A673 (cell line): ENCODE measurements around the gene RAD21L1. TPM values are rescaled to one million over a fixed set of nuclear protein-coding genes. Genes with fewer than 3 reads are reported as not detected.

Experiments used
- BruUV-seq: library from RNA; stranded (reverse); fragments of 400-500 nt; replicated peaks from 2 replicates; lab custom pipeline; 2021; lab: Mats Ljungman, UMichigan
- CTCF ChIA-PET: fragments of 300-600 bp; sonication (Branson Sonifier 250); formaldehyde crosslinking; loops from one replicate; lab custom pipeline; 2022; ENCODE audit warnings: antibody characterized with exemption; lab: Charles Lee
- POLR2A ChIA-PET: fragments of 300-600 bp; sonication (Branson Sonifier 250); formaldehyde crosslinking; loops from one replicate; lab custom pipeline; 2022; ENCODE audit warnings: antibody characterized with exemption; ENCODE audit not compliant: low non-redundant PET; lab: Charles Lee
- DNase-seq: peaks from one replicate; pipeline ENCODE4 v3.0.0-alpha.2; 2015; ENCODE audit warnings: low spot score
- H3K27ac ChIP-seq: fragments of 200-600 bp; sonication (generic); 2 replicates; pipeline ENCODE4 v1.5.1; 2016; ENCODE audit warnings: mixed run types, low read depth, mild to moderate bottlenecking, mixed read lengths, antibody characterized with exemption, low read length; ENCODE audit not compliant: poor library complexity, severe bottlenecking
- H3K27me3 ChIP-seq: fragments of 200-600 bp; sonication (generic); replicated peaks from 2 replicates; pipeline ENCODE4 v1.6.1; 2017; ENCODE audit warnings: mixed run types, low read depth, mild to moderate bottlenecking, mixed read lengths, antibody characterized with exemption, low read length; ENCODE audit not compliant: insufficient read depth, poor library complexity
- H3K36me3 ChIP-seq: fragments of 200-600 bp; sonication (generic); 2 replicates; pipeline ENCODE4 v1.6.1; 2016; ENCODE audit warnings: mixed run types, mild to moderate bottlenecking, mixed read lengths, antibody characterized with exemption, low read length; ENCODE audit not compliant: insufficient read depth, poor library complexity, severe bottlenecking
- H3K4me1 ChIP-seq: fragments of 200-600 bp; sonication (generic); 2 replicates; pipeline ENCODE4 v1.6.1; 2017; ENCODE audit warnings: mixed run types, mild to moderate bottlenecking, mixed read lengths, antibody characterized with exemption, low read length; ENCODE audit not compliant: insufficient read depth, poor library complexity, severe bottlenecking
- H3K4me3 ChIP-seq: fragments of 200-600 bp; sonication (generic); 2 replicates; pipeline ENCODE4 v1.5.1; 2016; ENCODE audit warnings: low read depth, mixed run types, mild to moderate bottlenecking, mixed read lengths, low read length; ENCODE audit not compliant: poor library complexity, severe bottlenecking
- H3K9me3 ChIP-seq: fragments of 200-600 bp; sonication (generic); 2 replicates; pipeline ENCODE4 v1.6.1; 2016; ENCODE audit warnings: mixed run types, low read depth, mild to moderate bottlenecking, mixed read lengths, antibody characterized with exemption, low read length; ENCODE audit not compliant: poor library complexity, severe bottlenecking
- CTCF ChIP-seq: fragments of 300-800, 200-600 bp; sonication (generic); conservative IDR thresholded peaks from 2 replicates; pipeline ENCODE4 v1.5.1; 2017; ENCODE audit warnings: low read depth, mild to moderate bottlenecking, antibody characterized with exemption, low read length, moderate library complexity, mixed read lengths
- EZH2 ChIP-seq: fragments of 200-600 bp; sonication (generic); IDR thresholded peaks from 2 replicates; pipeline ENCODE4 v1.6.1; 2017; ENCODE audit warnings: borderline replicate concordance, low read depth, mild to moderate bottlenecking, mixed read lengths, antibody characterized with exemption, low read length; ENCODE audit not compliant: poor library complexity, severe bottlenecking
- intact Hi-C: fragments of 100-400 bp; cut with micrococcal nuclease; formaldehyde crosslinking; loops from one replicate; pipeline ENCODE4 v1.10.0; 2022; ENCODE audit not compliant: unreplicated experiment
- total RNA-seq: library from RNA; stranded (reverse); gene quantifications from 2 replicates; pipeline ENCODE4 v1.2.3, GENCODE V29; 2021

The RAD21L1 gene
- total RNA-seq, 1 experiment from 2014 or later = not detected

GRCh38 chr20:1190847-1191246 lies 35.0 kb upstream of the RAD21L1 start:
- H3K4me1 ChIP-seq = no peaks in the 10 kb centered on the region
- H3K27me3 ChIP-seq = no peaks in the 10 kb centered on the region
- H3K27ac ChIP-seq = no peak overlapping the region
- TF ChIP-seq EZH2 (no peak), CTCF (no peak)
- no peak overlapping the region for H3K4me3 ChIP-seq
- intact Hi-C loops = no loop called here
- POLR2A ChIA-PET = no interaction called here
- H3K36me3 ChIP-seq = no peaks in the 10 kb centered on the region
- DNase-seq = no peak
- no TSS peak for BruUV-seq
- CTCF ChIA-PET = no interaction called here
- no peaks in the 10 kb centered on the region for H3K9me3 ChIP-seq

DNA sequence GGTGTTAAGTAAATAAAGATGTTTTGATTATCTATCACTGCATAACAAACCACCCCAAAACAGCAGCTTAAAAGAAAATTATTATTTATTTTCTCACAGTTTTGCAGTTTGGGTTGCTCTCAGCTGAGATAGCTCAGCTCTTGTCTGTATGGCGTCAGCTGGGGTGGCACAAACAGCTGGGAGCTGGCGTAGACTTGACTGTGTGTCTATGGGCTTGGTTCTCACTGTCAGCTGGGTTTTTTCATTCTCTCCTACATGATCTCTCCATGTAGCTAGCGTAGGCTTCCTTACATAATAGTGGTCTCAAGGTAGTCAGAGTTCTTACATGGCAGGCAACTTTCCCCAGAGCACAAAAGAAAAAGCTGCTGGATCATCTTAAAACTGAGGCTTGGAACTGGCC lies 34.5 kb upstream of the RAD21L1 start:
- H3K9me3 ChIP-seq = no peaks in the 10 kb centered on the region
- ChIA-PET CTCF (interaction anchor here (0.7 kb wide), 1 partner anchor 78 kb away, joined by 3 read pairs; no protein-coding TSS in a partner anchor), POLR2A (no interaction called here)
- TF ChIP-seq EZH2 (no peak), CTCF (no peak)
- H3K4me3 ChIP-seq = no peak overlapping the region
- H3K27me3 ChIP-seq = no peaks in the 10 kb centered on the region
- no TSS peak for BruUV-seq
- DNase-seq = no peak
- no peaks in the 10 kb centered on the region for H3K4me1 ChIP-seq
- intact Hi-C loops = no loop called here
- no peaks in the 10 kb centered on the region for H3K36me3 ChIP-seq
- no peak overlapping the region for H3K27ac ChIP-seq

DNA sequence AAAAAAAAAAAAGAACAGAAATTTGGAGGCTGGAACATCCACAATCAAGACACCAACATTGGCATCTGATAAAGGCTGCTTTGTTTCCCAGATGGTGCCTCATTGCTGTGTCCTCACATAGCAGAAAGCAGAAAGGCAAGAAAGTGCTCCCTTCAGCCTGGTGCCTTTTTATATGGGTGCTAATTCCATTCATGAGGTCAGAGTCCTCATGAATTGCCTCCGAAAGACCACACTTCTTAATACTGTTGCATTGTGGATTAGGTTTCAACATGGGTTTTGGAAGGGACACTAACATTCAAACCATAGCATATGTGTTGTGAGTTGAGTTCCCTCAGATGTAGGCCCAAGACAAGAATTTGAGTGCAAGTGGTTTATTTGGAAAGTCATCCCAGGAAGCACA lies 30.6 kb upstream of the RAD21L1 start:
- CTCF ChIA-PET = no interaction called here
- TF ChIP-seq CTCF (no peak), EZH2 (no peak)
- intact Hi-C loops = no loop called here
- Histone ChIP-seq H3K27me3 (no peaks in the 10 kb centered on the region), H3K9me3 (no peaks in the 10 kb centered on the region), H3K4me1 (no peaks in the 10 kb centered on the region), H3K4me3 (no peak overlapping the region), H3K36me3 (no peaks in the 10 kb centered on the region), H3K27ac (no peak overlapping the region)
- no TSS peak for BruUV-seq
- no peak for DNase-seq
- POLR2A ChIA-PET = no interaction called here
